SW480 (cell line): ENCODE data around the gene DUS2.

Source experiments
- DNase-seq: peaks from one replicate; pipeline ENCODE4 v3.0.0-alpha.2; 2016; ENCODE audit warnings: low spot score

The DUS2 gene

DNA sequence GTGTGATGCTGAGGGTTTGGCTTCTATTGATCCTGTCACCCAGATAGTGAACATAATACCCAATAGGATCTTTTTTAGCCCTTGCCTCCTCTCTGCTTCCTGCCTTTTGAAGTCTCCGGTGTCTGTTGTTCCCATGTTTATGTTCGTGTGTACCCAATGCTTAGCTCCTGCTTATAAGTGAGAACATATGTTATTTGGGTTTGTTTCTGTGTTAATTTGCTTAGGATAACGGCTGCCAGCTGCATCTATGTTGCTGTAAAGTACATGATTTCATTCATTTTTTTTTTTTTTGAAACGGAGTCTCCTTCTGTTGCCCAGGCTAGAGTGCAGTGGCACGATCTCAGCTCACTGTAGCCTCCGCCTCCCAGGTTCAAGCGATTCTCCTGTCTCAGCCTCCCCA is 23.0 kb downstream of the DUS2 start:
- DNase-seq, result no peak

GRCh38 chr16:68047987-68048386 is 24.9 kb downstream of the DUS2 start:
- no peak for DNase-seq

DNA sequence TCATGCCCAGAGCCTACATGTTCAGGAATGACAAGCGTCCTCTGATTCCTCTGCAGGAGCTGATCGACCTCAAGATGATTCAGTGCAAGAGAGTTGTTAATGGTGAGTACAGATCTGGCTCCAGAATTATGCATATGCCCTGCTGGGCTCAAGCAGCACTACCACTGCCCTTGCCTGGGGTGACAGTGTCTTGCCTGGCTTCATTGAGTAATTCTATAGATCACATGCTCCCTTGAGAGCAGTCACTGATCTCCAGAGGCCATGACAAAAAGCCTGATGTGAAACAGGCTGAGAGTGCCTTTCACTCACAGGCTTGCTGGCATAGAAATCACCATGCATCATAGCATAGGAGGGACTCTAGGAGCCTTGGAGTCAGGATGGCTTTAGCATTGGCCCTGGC is 26.4 kb downstream of the DUS2 start:
- DNase-seq, result no peak

DNA sequence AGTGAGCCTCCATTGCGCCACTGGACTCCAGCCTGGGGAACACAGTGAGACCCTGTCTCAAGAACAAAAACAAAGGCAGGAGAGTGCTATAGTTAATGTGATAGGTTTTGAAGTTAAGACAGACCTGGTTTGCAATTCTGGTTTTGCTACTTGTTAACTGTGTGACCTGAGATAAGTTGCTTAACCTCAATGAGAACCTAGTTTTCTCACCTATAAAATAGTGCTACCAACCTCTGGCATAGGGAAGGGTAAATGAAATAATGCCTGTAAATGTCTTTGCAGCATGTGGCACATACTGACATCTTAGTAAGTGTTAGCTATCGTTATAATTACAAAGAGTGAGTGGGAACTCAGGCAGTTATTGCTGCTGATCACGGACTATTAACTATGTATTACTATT is 32.3 kb downstream of the DUS2 start:
- DNase-seq, result no peak

DNA sequence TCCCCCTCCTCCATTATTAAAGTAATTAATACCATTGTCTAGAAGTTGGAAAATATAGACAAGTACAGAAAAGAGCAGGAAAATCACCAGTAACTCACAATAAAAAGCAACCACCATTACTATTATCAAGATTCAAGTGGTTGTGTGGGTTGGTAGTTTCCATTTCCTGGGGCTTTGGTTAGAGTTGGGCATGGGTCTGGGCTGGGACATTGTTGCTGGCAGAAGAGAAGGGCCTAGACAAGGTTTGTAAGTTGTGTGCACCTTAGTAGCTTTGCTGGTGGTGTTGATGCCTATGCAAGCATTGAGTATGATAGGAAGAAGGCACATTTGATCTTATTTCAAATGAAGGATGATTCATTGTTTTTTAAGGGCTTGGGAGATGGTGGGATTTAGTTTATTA is 36.7 kb downstream of the DUS2 start:
- no peak for DNase-seq

DNA sequence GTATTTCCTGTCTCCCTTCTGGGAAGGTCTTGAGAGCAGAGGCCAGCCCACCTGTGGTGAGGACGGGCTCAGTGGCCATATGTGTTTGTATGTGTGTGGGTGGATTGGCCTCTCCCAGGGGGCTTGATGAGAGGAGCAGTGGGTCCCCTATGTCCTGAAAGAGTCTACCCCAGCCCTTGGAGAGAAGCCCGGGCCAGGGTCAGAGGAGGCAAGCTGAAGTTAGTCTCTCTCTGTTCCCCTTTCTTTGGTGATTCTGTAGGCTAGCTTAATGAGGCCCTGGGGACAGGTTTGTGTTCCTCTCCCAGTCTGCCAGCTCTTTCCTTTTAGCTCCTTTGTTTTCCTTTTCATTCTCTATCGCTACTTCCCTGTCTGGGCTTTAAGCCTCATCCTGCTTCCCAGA is 38.3 kb downstream of the DUS2 start:
- no peak for DNase-seq

DNA sequence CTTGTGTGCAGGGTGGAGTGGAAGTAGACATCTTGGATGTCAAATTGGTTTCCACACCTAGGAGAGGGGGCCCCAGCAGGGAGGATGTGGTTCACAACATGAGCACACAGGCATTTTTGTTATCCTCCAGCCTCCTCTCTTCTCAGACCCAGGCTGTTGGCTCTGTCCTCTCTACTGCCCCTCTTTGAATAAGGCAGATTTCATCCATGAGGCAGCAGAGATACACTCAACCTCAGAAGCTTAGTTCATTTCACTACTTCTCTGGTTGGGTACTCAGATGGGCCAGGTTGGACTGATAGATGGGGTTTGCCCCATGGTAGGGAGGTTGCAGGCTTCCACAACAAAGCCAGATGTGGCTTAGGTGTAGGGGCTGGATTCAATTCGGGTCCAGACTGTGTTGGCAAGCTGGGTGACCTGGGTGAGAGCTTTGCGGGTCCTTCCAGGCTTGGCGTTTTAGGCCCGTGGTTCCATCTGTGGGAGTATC is 39.9 kb downstream of the DUS2 start:
- DNase-seq, result no peak

- DNase-seq, result peak; percentile 67
Measured at GRCh38 chr16:68064791-68065365, 41.8 kb downstream of the DUS2 start.

GRCh38 chr16:68065716-68066305 is 42.7 kb downstream of the DUS2 start:
- no peak for DNase-seq

DNA sequence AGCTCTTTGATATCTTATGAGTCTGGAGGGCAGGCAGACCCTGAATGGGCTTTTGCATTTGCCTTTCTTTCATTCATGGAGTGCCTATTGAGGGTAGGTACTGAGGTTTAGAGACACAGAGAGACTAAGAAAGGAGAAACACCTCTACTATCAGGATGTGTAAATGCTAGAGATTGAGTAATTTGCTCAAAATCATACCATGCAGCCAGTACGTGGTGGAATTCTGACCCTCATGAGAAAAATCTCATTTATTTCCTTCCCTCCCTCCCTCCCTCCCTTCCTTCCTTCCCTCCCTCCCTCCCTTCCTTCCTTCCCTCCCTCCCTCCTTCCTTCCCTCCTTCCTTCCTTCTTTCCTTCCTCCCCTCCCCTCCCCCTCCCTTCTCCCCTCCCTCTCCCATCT is 43.7 kb downstream of the DUS2 start:
- no peak for DNase-seq

DNA sequence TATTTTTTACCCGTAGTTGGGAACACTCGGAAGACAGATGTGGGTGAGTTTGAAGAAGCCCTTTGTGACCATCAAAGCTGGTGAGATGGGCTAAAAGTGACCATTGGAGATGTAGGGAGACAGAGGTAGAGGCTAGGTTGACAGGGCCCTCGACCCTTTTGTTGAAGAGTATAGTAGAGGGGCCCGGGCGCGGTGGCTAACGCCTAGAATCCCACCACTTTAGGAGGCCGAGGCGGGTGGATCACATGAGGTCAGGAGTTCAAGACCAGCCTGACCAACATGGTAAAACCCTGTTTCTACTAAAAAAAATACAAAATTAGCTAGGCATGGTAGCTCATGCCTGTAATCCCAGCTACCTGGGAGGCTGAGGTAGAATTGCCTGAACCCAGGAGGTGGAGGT is 45.8 kb downstream of the DUS2 start:
- DNase-seq, result no peak

DNA sequence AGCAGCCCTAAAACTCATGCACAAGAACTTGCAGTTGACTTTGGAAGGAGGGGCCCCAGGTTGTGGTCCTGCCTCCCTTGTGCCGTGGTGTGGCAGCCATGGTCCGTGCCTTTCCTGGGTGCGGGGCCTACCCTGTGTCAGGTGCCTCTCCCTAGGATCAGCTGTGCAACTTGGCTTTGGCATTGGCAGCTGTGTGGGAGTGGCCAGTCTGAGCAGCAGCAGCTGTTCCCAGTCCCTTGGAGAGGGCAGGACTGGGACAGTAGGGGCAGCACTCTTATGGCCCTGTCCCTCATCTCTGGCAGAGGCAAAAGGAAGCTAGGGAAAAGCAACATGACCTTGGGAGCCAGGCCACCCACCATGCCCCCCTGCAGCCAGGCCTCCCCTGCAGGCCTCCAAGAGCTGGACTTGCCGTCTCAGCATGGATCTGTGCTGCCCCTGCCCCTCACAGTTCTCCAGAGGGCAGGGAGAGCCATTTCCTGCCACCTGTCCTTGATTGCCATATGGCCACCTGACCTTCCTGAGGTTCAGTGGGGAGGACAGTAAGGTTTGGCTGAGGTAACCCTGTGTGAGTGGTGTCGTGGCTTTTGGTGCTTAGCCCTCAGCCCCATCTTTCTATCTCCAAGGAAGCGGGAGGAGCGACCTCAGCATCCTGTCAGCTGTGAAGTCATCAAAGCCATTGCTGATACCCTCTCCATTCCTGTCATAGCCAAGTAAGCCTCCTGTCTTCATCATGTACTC is 46.6 kb downstream of the DUS2 start:
- no peak for DNase-seq

- no peak for DNase-seq
Measured at GRCh38 chr16:68070249-68070730, 47.2 kb downstream of the DUS2 start.

- DNase-seq, result no peak
Measured at GRCh38 chr16:68070806-68071517, 47.9 kb downstream of the DUS2 start.

DNA sequence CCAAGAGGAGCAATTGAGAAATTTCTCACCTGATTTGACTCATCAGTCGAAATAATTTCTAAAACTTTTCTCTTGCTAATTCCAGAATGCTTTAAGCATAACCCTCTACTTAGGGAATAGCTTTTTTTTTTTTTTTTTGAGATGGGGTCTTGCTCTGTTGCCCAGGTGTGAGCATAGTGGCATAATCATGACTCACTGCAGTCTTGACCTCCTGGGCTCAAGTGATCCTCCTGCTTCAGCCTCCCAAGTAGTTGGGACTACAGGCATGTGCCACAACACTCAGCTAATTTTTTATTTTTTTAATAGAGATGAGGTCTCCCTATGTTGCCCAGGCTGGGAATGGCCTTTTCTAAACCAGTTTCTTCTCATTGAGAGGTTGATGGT is 48.4 kb downstream of the DUS2 start:
- DNase-seq, result no peak

DNA sequence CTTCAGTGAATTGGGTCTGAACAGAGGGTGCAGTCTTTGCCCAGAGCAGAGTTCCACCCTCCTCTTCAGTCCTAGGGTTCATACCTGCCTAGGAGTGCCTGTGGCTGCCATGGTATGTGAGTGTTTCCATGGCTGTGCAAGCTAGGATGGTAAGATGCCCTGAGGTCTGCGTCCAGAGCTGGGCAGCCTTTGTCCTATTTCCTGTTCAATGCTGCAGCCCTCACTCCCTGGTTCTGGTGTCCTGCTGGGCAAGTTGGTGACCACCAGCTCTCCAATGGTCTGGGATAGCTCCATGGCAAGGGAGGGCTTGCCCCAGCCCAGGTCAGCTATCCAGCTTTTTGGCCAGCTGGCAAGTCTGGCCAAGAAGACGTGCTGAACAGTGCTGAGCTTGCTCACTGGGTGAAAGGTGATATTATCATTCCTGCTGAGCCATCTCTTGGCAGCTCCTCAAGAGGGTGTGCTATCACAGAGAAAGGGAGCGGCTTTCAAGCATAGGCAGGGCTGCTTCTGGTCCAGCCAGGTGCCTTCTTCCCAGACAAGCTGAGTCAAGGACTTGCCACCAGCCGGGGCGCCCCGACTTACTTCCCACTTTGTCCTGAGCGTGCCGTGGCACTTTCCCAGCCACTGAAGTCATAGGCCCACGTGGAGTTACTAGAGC is 49.1 kb downstream of the DUS2 start:
- DNase-seq, result no peak

- no peak for DNase-seq
Measured at GRCh38 chr16:68073902-68074760, 51.0 kb downstream of the DUS2 start.

- no peak for DNase-seq
Measured at GRCh38 chr16:68074850-68075555, 51.9 kb downstream of the DUS2 start.

GRCh38 chr16:68075980-68076379 is 52.9 kb downstream of the DUS2 start:
- DNase-seq, result no peak

DNA sequence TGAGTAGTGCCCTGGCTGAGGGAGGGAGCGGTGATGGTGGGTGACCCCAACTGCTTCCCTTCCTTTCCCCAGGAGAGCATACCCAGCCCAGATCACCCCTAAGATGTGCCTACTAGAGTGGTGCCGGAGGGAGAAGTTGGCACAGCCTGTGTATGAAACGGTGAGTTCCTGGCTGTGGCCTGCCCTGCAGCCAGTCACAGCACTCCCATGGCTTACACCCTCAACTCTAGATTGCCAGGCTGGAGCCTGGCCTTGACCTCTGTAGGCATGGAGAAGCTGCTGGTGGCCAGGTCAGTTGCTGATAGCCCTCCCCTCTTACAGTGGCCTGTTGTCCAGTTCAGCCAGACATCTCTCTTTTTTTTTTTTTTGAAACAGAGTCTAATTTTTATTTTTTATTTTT is 53.5 kb downstream of the DUS2 start:
- no peak for DNase-seq
